HUES64 (cell line): ENCODE data around the gene RASGRF1.
"Not testable (repeated sequence)": the region's sequence is repeated elsewhere in the genome, so short reads cannot be mapped to it uniquely, and the experiment has no call there.

Experiments
- H3K27ac ChIP-seq: 2 replicates; pipeline ENCODE4 v1.7.0; 2013; ENCODE audit warnings: low read depth, low read length, inconsistent platforms
- H3K27me3 ChIP-seq: 2 replicates; pipeline ENCODE4 v1.6.1; 2013; ENCODE audit warnings: mild to moderate bottlenecking, low read length; ENCODE audit not compliant: insufficient read depth
- H3K36me3 ChIP-seq: 2 replicates; pipeline ENCODE4 v1.6.1; 2013; ENCODE audit warnings: mild to moderate bottlenecking, low read length; ENCODE audit not compliant: insufficient read depth
- H3K4me1 ChIP-seq: 2 replicates; pipeline ENCODE4 v1.6.1; 2013; ENCODE audit warnings: mild to moderate bottlenecking, low read length, moderate library complexity; ENCODE audit not compliant: insufficient read depth
- H3K4me3 ChIP-seq: 2 replicates; pipeline ENCODE4 v1.5.1; 2013; ENCODE audit warnings: mild to moderate bottlenecking, low read length, moderate library complexity
- H3K9ac ChIP-seq: 2 replicates; pipeline ENCODE4 v1.6.1; 2013; ENCODE audit warnings: mild to moderate bottlenecking, low read depth, low read length
- H3K9me3 ChIP-seq: 2 replicates; pipeline ENCODE4 v1.6.1; 2013; ENCODE audit warnings: low read depth, low read length; ENCODE audit not compliant: insufficient read depth
- WGBS: fragments of 150-250, 120-280 bp; methylation state at CpG from one replicate; pipeline ENCODE4 v1.1.7; 2013; ENCODE audit warnings: missing lambda C conversion rate; 5-methylcytosine and 5-hydroxymethylcytosine counted together

Gene RASGRF1

GRCh38 chr15:79004336-79004735 is 86.2 kb downstream of the RASGRF1 start:
- no peaks in the 10 kb centered on the region for H3K36me3 ChIP-seq
- WGBS = 37% methylated on average over 6 of the region's 6 CpGs
- H3K27me3 ChIP-seq = peaks cover 11% of the 10 kb centered on the region; the same call in 1 of the 2 replicates
- no peaks in the 10 kb centered on the region for H3K9me3 ChIP-seq
- no peak overlapping the region for H3K4me3 ChIP-seq
- no peak overlapping the region for H3K9ac ChIP-seq
- H3K4me1 ChIP-seq = peaks cover 7% of the 10 kb centered on the region; the same call in 1 of the 2 replicates
- H3K27ac ChIP-seq = no peak overlapping the region

DNA sequence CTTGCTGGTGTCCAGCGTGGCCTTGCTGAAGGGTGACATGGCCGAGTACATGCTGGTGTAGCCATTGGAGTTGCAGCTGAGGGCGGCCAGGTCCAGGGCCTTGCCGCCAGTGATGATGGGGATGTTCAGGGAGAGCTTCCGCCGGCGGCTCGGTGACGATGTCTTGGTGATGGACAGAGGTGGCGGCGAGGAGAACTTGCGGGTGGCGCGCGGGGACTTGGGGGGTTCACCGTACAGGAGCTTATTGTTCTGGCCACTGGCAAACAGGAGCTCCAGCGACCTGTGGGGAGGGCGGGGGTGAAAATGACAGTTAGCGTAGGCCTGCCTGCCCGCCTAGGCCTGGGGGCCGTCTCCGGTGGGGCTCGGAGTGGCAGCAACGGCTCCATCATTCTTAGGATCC is 86.7 kb downstream of the RASGRF1 start:
- H3K9ac ChIP-seq = no peak overlapping the region

DNA sequence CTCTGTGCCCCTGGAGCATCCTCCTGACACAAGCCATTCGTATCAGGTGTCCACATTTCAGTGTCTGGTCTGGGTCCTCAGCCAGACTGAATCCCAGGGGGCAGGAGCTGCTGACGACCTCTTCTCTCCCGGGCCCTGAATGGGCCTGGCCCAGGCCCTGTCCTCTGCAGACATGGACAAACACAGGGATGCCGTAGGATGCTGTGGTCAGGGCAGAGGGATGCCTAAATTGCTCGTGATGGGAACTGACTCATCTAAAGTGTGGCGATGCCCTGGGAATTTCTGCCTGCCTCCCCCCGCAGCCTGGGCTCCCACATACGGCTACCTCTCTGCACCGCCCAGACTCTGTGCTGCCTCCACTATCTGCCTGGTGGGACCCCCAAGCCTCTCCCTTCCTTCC is 87.3 kb downstream of the RASGRF1 start:
- Histone ChIP-seq H3K27me3 (peaks cover 11% of the 10 kb centered on the region; the same call in 1 of the 2 replicates), H3K4me1 (peaks cover 7% of the 10 kb centered on the region; the same call in 1 of the 2 replicates), H3K36me3 (no peaks in the 10 kb centered on the region), H3K4me3 (no peak overlapping the region), H3K9ac (no peak overlapping the region), H3K9me3 (no peaks in the 10 kb centered on the region), H3K27ac (no peak overlapping the region)
- WGBS = 95% methylated on average over 9 of the region's 9 CpGs

More for the DNA sequence above, 86.7 kb downstream of the RASGRF1 start:
- Histone ChIP-seq H3K27me3 (peaks cover 11% of the 10 kb centered on the region; the same call in 1 of the 2 replicates), H3K4me1 (peaks cover 7% of the 10 kb centered on the region; the same call in 1 of the 2 replicates), H3K9me3 (no peaks in the 10 kb centered on the region), H3K27ac (no peak overlapping the region), H3K36me3 (no peaks in the 10 kb centered on the region), H3K4me3 (no peak overlapping the region)
- WGBS = 88% methylated on average over 24 of the region's 24 CpGs

GRCh38 chr15:79002581-79002980 is 88.0 kb downstream of the RASGRF1 start:
- no peaks in the 10 kb centered on the region for H3K36me3 ChIP-seq
- peaks cover 7% of the 10 kb centered on the region; the same call in 1 of the 2 replicates for H3K4me1 ChIP-seq
- no peak overlapping the region for H3K4me3 ChIP-seq
- peaks cover 11% of the 10 kb centered on the region; the same call in 1 of the 2 replicates for H3K27me3 ChIP-seq
- 94% methylated on average over 9 of the region's 9 CpGs for WGBS
- H3K9me3 ChIP-seq = no peaks in the 10 kb centered on the region
- H3K9ac ChIP-seq = no peak overlapping the region
- no peak overlapping the region for H3K27ac ChIP-seq

DNA sequence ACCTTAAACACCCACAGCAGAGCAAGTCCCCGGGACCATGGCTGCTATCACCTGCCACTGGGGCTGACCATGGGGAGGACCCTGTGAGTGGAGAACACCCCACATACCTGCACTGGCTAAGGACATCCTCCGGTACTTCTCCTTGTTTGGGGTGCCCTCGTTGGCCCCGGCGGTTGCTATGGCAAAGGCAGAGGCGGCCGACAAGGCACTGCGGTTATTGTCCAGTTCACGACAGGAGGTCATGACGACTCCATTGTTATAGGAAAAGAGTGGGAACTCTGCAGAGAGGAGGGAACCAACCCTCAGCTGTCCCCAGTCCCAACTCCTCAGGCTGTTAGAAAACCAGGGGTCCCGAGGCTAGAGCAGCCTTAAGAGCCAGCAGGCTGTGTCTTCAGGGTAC is 90.9 kb downstream of the RASGRF1 start:
- no peak overlapping the region for H3K4me3 ChIP-seq
- no peaks in the 10 kb centered on the region for H3K36me3 ChIP-seq
- no peaks in the 10 kb centered on the region for H3K9me3 ChIP-seq
- peaks cover 8% of the 10 kb centered on the region; the same call in 1 of the 2 replicates for H3K4me1 ChIP-seq
- WGBS = 77% methylated on average over 11 of the region's 11 CpGs
- no peak overlapping the region for H3K9ac ChIP-seq
- H3K27ac ChIP-seq = no peak overlapping the region
- no peaks in the 10 kb centered on the region for H3K27me3 ChIP-seq

DNA sequence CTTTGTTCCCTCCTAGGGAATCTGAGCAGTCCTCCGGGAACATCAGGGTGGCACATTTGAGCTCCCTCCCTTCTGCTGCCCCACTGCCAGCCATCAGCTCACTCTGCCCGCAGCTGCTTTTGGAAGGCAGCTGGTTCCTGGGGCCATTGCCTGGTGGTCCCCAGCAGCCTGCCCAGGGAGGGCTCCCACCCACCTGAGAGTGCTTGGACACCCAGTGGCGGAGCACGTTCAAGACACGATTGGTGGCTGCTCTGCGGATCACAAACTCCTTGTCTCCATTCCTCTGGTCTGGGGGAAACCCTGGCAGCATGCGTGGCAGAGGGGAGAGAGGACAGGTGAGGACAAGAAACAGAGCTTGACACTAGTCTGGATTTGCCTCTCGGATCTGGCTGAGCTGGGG is 92.1 kb downstream of the RASGRF1 start:
- H3K27ac ChIP-seq = no peak overlapping the region
- no peaks in the 10 kb centered on the region for H3K9me3 ChIP-seq
- no peak overlapping the region for H3K9ac ChIP-seq
- H3K36me3 ChIP-seq = no peaks in the 10 kb centered on the region
- H3K4me3 ChIP-seq = no peak overlapping the region
- peaks cover 6% of the 10 kb centered on the region; the same call in 1 of the 2 replicates for H3K4me1 ChIP-seq
- 88% methylated on average over 8 of the region's 8 CpGs for WGBS
- no peaks in the 10 kb centered on the region for H3K27me3 ChIP-seq

DNA sequence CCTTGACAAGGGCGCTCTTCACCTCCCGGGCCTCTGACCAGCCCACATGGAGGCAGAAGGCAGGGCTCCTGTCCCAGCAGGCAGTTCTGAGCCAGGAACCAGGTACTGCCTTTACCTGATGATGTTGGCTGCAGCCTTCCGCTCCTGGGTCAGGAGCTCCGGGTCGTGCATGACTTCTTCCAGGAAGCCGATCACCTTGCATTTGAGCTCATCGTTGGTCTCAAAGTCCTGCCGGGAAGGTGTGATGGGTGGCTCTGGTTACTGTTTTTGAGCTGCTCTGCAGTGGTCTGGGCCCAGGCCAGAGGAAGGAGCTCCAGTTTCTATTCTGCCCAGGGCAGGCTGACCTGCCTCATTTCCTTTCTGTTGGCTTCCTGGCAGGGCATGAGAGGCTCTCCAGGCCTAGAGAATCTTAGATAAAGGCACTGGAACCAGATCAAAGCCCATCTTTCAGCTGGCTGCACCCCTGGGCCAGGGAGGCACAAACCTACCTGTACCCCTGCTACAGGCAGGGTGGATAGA is 92.5 kb downstream of the RASGRF1 start:
- no peaks in the 10 kb centered on the region for H3K36me3 ChIP-seq
- no peak overlapping the region for H3K27ac ChIP-seq
- no peak overlapping the region for H3K4me3 ChIP-seq
- H3K27me3 ChIP-seq = no peaks in the 10 kb centered on the region
- H3K4me1 ChIP-seq = peaks cover 6% of the 10 kb centered on the region; the same call in 1 of the 2 replicates
- no peaks in the 10 kb centered on the region for H3K9me3 ChIP-seq
- 88% methylated on average over 8 of the region's 8 CpGs for WGBS
- H3K9ac ChIP-seq = no peak overlapping the region

DNA sequence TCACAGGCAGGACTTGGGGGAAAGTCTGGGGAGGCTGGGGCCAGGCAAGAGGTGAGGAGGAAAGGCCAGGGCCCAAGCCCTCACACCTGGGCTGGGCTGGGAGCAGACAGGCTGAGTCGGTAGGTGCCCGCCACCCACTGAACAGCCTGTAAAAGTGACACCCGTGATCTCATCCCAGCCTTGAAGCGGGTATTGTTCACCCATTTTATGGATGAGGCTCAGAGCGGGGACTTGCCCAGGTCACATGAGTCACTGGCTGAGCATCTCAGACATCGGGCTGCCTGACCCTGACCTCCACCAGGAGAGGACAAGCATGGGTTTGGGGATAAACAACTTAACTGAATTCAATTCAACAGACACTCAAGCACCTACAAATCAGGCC is 93.7 kb downstream of the RASGRF1 start:
- no peaks in the 10 kb centered on the region for H3K27me3 ChIP-seq
- H3K4me3 ChIP-seq = no peak overlapping the region
- H3K9ac ChIP-seq = no peak overlapping the region
- 89% methylated on average over 6 of the region's 6 CpGs for WGBS
- no peak overlapping the region for H3K27ac ChIP-seq
- peaks cover 6% of the 10 kb centered on the region; the same call in 1 of the 2 replicates for H3K4me1 ChIP-seq
- H3K36me3 ChIP-seq = no peaks in the 10 kb centered on the region
- no peaks in the 10 kb centered on the region for H3K9me3 ChIP-seq

- Histone ChIP-seq H3K27ac (no peak overlapping the region), H3K9me3 (no peaks in the 10 kb centered on the region), H3K4me1 (peaks cover 6% of the 10 kb centered on the region; the same call in 1 of the 2 replicates), H3K27me3 (no peaks in the 10 kb centered on the region), H3K36me3 (no peaks in the 10 kb centered on the region), H3K9ac (no peak overlapping the region), H3K4me3 (no peak overlapping the region)
- 71% methylated on average over 22 of the region's 22 CpGs for WGBS
Measured at GRCh38 chr15:78995921-78996893, 94.4 kb downstream of the RASGRF1 start.

GRCh38 chr15:78995161-78995560 is 95.4 kb downstream of the RASGRF1 start:
- H3K36me3 ChIP-seq, H3K9me3 ChIP-seq: not testable (repeated sequence)

GRCh38 chr15:78993931-78994530 is 96.5 kb downstream of the RASGRF1 start:
- no peaks in the 10 kb centered on the region for H3K36me3 ChIP-seq
- H3K9ac ChIP-seq = no peak overlapping the region
- H3K27ac ChIP-seq = no peak overlapping the region
- peaks cover 6% of the 10 kb centered on the region; the same call in 1 of the 2 replicates for H3K4me1 ChIP-seq
- no peaks in the 10 kb centered on the region for H3K27me3 ChIP-seq
- H3K4me3 ChIP-seq = no peak overlapping the region
- H3K9me3 ChIP-seq = no peaks in the 10 kb centered on the region
- WGBS = 83% methylated on average over 10 of the region's 10 CpGs

More at GRCh38 chr15:78995161-78995560, 95.4 kb downstream of the RASGRF1 start:
- not testable (repeated sequence) for H3K4me3 ChIP-seq, H3K4me1 ChIP-seq, H3K9ac ChIP-seq, H3K27ac ChIP-seq, H3K27me3 ChIP-seq
- WGBS = 79% methylated on average over 6 of the region's 6 CpGs
